GM19397 (cell line): ENCODE data around the gene HDAC9.
A peak's percentile ranks its signal among the peaks of the same experiment; 100 is the strongest.

Experiments
- ATAC-seq: cut with Tn5 transposase; IDR thresholded peaks from one replicate; pipeline ENCODE4 v1.9.1; 2021; ENCODE audit warnings: mild to moderate bottlenecking, moderate library complexity; ENCODE audit not compliant: unreplicated experiment

HDAC9 gene

DNA sequence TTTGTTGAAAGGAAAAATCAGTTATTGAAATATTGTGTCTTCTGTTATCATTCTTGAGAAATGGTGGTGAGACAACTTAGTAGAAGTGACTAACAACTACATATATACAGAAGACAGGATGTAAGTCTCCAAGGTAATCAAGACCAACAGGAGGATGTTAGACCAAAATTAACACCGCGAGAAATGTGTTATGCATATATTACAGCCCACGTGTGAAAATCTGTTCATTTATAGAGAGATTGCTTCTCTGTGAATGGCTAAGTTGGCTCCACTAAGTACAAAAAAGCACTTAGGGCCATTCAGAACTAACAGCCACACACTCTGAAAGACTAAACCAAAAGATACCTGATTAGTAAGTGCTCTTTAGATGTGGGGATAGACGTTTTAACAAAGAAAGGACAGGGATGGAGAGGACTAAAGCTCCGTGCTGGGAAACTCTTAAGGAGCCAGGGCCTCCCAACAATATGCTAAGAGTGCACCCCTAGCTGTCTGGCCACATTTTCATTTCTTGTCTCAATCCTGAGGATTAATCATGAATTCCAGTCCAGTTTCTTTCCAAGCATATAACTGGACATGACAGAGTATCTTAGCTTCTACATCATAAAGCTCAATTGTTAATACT lies 26.5 kb downstream of the HDAC9 start:
- ATAC-seq: no peak

DNA sequence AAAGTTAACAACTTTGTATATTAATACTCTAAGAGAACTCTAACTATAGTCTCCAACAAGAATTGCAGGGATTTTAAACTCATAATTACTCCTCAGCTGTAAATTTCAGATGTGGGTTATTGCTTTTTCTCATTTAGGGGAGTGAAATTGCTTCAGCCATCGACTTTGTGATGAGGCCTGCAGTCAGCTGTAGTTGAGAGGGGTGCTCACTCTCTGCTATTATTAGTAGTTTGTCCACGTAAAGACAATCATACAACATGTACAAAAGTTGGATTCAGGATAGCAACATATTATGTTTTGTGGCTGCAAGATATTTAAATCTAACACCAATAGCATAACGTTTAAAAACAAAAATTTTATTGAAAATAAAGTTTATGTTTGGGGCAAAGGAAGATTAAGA lies 28.7 kb downstream of the HDAC9 start:
- no peak for ATAC-seq

DNA sequence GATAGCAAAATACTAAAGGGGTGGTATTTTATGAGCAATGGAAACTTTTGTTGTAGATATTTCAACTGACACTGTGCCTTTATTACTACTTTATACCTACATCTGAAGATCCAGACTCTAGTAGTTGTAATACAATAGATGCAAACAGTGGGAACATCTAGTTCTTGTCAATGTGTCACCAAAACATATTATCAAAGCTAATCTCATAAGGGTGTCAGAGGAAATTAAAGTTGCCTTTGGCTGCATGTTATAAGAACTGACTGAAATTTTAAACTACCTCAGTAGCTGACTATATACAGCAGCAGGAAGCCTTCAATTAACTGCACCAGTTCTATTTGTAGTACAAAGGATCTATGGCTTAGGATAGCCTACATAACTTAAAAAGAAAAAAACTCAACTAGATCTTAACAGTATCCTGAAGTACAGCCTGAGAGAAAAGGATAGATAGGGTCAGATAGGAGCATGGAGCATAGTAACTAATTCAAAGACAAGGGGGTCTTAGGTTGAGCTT lies 30.9 kb downstream of the HDAC9 start:
- ATAC-seq: no peak

DNA sequence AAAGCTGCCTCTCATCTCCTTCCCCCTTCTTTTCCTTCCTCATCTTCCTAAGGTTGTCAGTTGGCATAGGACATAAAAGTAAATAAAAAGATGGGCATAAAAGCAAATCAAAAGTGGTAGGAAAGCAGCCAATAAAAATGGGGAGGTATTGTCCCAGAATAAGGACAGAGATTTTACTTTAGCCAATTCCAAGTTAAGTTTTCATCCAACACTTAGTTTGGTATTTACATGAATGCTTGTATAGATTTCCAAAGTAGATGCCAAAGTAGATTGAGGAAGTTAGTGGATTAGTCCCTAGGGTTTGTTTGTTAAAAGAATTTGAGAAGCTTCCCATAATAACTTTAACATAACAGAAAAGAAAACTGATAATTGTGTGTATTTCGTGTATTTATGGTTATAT lies 33.7 kb downstream of the HDAC9 start:
- no peak for ATAC-seq

DNA sequence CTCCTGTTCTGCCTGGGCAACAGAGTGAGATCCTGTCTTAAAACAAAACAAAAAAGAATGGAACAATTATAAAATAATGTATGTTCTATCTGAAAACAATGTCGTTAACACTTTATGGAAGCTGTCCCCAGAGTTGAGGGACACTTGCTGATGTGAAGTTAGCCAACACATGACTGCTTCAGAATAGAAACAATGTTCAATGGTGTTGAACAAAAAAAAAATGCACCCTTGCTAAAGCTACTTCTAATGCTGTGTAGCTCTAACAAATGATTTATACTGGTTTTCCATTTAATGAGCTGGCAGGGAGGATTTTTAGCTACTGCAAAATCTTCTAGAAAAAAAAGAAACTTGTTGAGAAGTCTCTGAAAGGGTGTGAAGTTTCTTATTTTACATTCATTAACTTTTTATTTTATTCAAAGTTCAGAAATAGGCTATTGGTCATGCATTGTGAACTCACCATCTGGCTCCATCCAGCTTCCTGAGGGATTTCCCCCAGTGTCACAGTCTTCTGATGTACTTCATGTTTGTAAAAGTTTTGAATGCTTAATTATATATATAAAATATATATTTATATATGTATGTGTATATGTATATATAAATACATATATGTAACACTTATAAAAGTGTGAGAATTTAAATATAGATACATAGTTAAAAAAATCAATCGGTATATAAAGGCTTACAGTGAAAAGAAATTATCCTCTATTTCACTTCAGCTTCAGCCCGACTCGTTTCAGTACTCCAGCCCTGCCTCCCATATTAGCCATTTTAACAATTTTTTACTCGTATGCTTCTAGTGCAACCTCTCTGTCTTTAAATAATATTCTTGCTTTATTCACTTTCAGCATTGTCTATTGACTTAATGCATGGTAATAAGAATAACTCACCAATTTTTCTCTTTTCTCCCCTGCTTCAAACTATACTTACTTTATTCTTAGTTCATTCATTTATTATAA lies 35.0 kb downstream of the HDAC9 start:
- ATAC-seq: peak; percentile 73

DNA sequence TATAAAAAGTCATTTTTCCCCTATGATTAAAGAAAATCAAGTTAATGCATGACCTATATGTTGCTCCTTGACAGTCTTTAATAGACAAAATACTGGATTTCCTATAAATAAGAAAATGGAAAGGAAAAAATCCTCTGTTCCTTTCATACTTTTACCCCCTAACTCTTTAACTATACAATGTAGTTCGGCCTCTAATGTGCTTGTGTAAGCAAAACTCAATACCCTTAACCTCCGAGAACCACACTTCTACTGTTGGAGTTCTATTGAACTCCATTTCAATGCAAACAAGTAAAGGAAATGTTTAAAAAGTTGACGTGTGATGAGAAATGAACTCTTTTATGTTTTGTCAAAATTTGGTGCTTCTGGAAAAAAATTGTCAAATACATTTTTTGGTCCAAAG lies 36.0 kb downstream of the HDAC9 start:
- ATAC-seq: no peak

DNA sequence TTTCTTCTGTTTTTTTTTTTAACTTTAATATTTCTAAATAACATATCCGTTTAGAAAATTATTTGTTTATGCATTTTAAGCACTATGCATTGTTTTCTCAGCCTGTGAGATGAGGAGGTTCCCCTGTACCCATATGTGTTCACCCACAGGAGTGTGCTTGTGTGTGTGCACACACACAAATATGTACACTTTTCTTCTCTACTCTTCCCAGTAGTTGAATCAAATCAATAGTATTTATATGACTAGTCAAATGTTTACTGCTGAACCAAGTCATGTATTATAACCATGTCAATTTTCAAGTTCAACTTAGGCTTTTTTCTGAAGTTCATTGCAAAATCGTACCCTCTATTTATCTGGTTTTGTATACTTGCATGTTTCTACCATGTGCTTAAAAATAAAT lies 37.3 kb downstream of the HDAC9 start:
- ATAC-seq: no peak

DNA sequence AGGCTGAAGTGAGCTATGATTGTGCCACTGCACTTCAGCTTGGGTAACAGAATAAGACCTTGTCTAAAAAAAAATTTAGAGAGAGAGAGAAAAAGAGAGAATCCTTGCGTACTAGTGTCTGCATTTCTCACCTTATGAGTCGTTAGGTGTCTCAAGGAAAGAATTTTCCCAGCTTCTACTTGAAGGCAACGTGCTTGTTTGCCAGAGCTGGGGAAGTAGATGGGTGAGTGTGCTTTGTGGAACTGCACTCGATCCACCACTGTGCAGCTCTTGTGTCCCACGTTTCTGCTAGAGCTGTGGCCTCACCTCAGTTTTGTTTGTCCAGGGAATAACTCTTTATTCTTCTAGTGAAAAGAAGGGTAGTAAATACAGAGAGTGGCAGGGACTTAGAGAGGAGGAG lies 38.9 kb downstream of the HDAC9 start:
- no peak for ATAC-seq

DNA sequence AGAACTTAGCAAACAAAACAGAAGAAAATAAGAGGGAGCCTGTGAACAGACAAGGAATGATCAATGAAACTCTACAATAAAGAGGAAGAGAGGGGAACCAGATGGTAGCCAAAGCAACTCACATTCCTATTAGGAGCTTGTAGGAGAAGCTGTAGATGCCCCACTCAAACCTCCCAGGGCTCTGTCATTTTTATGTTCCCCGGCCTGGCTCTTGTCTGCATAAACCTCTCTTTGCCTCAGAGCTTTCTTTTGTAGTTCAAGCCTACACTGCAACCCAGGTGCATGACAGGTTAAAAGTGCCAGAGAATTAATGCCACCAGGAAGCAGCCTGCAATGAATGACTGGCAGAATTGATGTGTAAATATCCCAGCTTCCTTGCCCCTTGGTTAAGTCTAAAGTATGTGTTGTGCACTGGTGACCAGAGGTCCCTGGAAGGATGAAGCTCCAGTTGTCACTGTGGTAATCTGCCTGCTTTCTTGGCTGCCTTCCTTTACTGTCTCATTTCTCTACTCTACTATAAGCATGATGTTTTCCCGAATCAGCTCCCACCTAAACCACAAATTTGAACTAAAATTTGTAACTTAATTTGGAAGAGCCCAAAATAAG lies 40.4 kb downstream of the HDAC9 start:
- ATAC-seq: no peak

DNA sequence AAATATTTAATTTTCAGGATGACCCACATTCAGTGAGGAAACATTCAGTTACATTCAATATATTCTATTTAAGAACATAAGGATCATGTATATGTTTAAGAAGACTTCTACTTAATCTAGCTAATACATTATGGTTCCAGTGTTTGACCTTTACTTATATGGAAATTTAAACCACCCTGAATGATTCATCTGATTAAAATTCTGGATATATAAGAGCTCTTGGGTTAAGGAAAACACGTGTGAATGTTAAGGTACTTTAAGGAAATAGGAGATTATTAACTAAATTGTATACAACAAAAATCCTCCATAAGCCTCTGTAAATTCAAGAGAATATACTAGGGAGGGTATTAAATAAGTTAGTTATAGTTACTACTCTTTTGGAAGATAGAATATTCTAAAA lies 40.9 kb downstream of the HDAC9 start:
- ATAC-seq: no peak

DNA sequence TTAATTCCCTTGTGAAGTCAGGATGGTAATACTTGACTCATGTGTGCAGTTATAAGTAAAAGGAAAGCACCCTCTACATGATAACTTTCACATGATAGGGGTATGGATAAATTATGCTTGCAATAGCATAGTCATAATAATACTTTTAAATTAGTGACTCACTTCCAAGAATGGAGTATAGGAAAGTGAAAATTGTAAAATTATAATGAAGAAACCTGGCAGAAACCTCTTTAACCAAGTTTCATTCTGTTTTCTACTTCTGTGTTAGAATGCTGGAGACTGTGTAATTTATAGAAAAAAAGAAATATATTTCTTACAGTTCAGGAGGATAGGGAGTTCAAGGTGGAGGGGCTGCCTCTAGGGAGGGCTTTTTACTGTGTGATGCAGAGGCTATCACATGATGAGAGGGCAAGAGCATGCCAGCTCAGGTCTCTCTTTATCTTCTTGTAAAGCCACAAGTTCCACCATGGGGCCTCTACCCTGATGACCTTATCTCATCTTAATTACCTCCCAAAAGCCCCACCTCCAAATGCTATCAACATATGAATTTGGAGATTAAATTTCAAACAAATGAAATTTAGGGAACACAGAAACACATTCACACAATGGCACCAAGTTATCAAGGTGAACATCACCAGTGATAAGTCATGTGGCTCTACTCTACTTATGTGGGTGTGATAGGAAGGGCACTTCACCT lies 43.2 kb downstream of the HDAC9 start:
- ATAC-seq: peak; percentile 67

DNA sequence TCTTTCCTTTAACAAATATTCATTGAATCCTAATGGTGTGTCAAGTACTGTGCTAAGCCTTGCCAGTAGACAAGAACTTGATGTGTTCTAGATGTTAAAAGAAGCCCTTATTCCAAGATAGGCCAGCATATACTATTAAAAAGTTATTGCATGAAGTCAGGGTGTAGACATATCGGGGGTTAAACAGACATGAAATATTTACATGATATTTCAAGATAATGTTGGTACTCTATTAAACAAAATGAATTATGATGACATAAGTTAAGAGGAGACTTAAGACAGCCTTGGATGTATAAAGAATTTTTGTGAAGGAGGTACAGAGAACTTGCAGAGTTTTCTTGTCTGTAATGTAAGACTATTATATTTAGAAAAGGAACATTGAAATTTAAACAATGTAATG lies 44.8 kb downstream of the HDAC9 start:
- no peak for ATAC-seq

DNA sequence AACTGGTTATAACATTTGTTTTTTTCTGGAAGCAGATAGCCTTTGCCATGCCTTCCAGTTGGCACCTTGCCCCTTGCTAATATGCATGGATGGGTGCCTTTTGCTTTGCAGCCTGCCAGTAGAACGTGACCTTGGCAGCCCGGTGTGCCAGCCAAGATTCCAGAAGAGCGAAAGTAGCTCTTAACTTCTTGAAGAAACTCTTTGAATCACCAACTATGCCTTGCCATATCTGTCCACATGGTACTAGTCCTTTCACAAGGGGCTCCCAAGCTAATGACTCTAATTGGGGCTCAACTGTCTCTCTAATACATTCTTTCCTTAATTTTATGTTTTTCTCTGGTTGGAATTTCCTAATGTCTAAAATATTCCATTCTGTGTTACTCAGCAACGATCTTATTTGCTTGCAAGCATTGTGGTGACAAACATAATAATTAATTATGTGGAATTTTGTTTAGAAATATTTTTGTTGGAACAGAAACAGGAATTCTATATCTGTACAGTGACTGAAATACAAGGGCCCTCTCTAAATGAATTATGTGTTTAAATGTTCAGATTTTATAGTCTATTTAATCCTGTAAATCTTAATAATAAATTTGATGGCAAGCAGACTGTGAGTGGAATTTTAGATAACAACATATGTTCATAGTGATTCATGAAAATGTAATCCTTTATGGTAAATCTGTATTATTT lies 45.8 kb downstream of the HDAC9 start:
- ATAC-seq: no peak

DNA sequence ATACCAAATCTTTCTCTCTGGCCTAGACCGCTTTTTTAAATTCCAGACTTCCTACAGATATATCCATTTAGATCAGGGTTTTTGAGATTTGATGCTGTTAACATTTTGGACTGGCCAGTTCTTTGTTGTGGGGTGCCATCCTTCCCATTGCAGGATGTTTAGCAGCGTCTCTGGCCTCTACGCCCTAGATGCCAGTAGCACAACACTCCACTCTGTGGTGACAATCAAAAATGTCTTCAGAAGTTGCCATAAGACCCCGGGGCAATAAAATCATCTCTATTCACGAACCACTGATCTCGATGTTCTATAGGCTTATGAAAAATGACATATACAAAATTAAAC lies 46.3 kb downstream of the HDAC9 start:
- ATAC-seq: no peak

DNA sequence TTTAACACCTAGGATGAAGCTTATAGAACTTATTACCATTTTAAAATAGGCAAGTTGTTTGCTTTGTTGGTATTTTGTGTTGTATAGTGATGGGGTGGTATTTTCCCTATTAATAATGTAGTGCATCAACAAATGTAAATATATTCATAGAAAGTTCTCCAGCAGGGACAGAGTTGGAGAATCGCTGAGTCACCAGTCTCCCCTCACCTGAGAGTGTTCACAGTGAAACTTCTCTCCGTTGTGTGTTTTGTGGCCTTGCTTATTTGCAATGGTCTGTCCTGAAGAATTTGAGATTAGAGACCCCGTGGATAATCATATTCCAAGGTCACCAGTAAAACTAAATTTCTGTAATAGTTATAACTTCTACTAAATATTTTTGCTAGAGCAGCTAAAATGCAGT lies 51.0 kb downstream of the HDAC9 start:
- no peak for ATAC-seq

DNA sequence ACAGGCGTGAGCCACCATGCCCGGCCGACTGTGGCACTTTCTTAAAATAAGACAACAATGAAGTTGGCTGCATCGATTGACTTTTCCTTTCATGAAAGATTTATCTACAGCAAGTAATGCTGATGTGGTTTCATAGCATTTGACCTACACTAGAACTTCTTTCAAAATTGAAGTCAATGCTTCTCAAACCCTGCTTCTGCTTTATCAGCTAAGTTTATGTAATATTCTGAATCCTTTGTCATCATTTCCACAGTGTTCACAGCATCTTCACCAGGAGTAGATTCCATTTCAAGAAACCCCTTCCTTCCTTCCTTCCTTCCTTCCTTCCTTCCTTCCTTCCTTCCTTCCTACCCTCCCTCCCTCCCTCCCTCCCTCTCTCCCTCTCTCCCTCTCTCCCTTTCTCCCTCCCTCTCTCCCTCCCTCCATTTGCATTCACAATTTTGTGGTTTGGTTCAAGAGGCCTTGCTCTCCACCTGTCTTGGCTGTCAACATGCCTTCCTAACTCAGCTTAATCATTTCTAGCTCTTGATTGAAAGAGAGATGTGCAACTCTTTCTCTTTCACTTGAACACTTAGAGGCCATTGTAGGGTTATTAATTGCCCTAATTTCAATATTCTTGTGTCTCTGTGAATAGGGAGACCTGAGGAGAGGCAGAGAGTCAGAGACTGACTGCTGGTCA lies 52.1 kb downstream of the HDAC9 start:
- peak; percentile 66 for ATAC-seq

DNA sequence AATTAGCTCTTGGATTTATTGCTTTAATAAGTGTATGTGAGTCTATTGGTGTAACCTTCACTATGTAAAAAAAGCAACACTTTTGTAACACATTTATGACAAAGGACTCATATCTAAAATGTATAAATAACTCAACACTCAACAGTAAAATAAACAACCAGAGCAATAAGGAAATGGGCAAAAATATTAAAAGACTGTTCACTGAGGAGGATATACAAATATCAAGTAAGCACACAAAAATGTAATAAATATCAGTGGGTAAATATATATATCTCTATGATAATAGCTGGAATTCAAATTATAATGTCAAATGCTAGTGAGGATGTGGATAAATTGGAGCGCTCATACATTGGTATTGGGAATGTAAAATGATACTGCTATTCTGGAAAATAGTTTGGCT lies 53.0 kb downstream of the HDAC9 start:
- no peak for ATAC-seq

DNA sequence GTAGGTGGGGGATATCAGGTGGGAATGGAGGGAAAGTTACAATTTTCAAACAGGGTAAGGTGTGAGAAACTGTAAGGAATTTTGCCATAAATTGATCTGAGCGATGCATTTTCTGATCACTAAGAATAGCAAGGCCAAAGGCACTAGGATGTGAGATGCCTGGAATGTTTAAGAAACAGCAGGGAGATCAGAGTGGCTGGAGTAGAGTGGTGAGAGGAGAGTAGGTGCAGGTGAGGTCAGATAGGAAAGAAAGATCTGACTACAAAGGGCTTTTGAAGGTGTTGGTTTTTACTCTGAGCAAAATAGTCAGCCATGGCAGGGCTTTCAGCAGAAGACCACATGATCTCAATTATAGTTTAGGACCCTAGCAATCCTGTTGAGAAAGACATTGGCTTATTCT lies 55.0 kb downstream of the HDAC9 start:
- no peak for ATAC-seq

DNA sequence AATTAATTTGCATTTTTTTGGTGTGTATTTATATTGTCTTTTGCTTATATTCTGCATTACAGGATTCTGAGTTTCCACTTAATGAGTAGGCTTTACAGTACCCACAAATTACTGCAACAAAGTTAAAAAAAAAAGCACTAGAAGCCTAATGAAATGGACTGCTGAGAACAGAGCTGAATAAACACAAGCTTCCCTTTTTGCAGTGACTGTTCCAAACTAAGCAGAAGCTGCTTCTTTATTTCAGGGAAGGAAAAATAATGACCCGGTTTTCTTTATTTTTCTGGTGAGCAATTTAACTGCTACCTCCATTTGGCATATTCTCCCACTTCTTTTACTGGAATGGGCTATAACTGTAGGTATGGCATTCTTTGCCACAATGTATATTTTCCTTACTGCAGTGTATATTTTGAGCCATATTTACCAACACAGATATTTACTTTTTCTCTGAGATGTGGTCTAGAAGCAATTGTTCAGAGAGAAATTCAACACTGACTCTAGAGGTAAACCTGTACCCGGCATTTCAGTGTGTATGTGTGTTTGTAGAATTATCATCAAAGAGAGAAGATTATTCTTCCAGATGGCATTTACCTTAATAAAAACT lies 56.9 kb downstream of the HDAC9 start:
- no peak for ATAC-seq
